Measurements from ENCODE around the gene GNB5. TPM values are rescaled to one million over a fixed set of nuclear protein-coding genes. Genes with fewer than 3 reads are reported as not detected.

GNB5 gene
- total and polyA plus RNA-seq, 12 donors = 4.7 to 12.8 (median 7.6) TPM

DNA sequence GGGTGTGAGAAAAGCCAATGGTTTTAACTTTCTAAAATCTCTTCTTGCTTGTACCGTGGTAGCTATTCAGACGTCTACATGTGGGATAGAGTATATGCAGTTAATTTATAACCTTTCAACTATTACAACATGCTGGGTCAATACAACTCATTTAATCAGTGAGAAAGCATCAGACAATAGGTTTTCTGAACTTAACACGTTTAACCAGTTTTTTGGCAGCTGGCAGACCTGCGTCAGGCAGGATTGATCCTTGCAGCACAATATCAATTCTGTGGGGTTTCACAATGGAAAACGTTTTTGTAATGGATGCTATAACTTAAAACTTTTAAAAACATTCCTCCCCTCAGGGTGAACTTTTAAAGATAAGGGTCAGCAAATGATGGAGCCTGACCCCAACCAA lies 6.5 kb downstream of the GNB5 start:
- intact Hi-C loops (cut with DNase I) = loop anchor here in 1 of 10 donors (5.0 kb wide), 1 partner anchor 43 kb away; no protein-coding TSS in a partner anchor
- peaks cover 0 to 11% (median 8%) of the 10 kb centered on the region in 9 donors for H3K4me1 ChIP-seq
- H3K9me3 ChIP-seq = no peaks in the 10 kb centered on the region
- H3K27ac ChIP-seq = no peak overlapping the region
- no peak for ATAC-seq
- H3K4me3 ChIP-seq = no peak overlapping the region
- TF ChIP-seq, protein P1, sequence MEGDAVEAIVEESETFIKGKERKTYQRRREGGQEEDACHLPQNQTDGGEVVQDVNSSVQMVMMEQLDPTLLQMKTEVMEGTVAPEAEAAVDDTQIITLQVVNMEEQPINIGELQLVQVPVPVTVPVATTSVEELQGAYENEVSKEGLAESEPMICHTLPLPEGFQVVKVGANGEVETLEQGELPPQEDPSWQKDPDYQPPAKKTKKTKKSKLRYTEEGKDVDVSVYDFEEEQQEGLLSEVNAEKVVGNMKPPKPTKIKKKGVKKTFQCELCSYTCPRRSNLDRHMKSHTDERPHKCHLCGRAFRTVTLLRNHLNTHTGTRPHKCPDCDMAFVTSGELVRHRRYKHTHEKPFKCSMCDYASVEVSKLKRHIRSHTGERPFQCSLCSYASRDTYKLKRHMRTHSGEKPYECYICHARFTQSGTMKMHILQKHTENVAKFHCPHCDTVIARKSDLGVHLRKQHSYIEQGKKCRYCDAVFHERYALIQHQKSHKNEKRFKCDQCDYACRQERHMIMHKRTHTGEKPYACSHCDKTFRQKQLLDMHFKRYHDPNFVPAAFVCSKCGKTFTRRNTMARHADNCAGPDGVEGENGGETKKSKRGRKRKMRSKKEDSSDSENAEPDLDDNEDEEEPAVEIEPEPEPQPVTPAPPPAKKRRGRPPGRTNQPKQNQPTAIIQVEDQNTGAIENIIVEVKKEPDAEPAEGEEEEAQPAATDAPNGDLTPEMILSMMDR (IDR thresholded peaks at IDR 0.05) = no peak
- WGBS, 2 donors = 74 to 75% methylated on average over 5 of the region's 5 CpGs
- peaks cover 0 to 13% (median 0%) of the 10 kb centered on the region in 7 donors for H3K27me3 ChIP-seq
- no peak for DNase-seq
- H3K36me3 ChIP-seq = no peaks in the 10 kb centered on the region

DNA sequence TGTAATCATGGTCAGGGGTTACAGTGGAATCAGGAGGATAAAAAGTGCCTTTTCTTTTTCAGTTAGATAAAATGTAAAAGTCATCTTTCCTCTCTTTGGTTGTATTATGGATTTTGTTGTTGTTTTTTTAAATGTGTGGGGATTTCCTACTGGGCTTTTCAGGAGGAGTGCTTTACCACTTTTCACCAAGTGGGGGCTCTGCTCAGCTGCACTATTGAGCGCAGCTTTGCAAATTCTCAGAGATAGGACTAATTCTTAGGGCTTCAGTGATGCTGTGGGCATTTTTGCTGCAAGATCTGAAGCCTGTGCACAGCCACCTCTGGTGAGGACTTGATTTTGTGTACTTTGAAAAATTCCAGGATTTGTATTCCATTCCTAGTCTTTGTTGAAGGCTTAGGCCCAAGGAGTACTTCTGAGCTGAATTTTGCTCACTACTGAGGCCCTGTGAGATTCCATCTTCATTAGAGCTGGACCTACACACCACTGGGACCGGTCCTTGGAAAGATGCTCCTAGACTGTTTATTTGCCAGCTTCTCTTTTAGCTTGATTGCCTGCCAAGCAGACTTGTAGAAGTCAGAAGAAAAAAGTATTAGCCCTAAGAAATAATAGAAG lies 7.5 kb downstream of the GNB5 start:
- ATAC-seq (no peak), DNase-seq (no peak)
- peaks cover 0 to 15% (median 8%) of the 10 kb centered on the region in 9 donors for H3K4me1 ChIP-seq
- no peak overlapping the region for H3K4me3 ChIP-seq
- H3K27ac ChIP-seq = no peak overlapping the region
- intact Hi-C loops (cut with DNase I) = loop anchor here in 1 of 10 donors (5.0 kb wide), 1 partner anchor 44 kb away; no protein-coding TSS in a partner anchor
- no peaks in the 10 kb centered on the region for H3K36me3 ChIP-seq
- TF ChIP-seq, protein P1 (IDR thresholded peaks at IDR 0.05) = peak in 8 of 9 donors; percentile 23 to 63 (median 58)
- no peaks in the 10 kb centered on the region for H3K9me3 ChIP-seq
- WGBS, 2 donors = 65 to 70% methylated on average over 2 of the region's 2 CpGs
- H3K27me3 ChIP-seq = peaks cover 0 to 19% (median 0%) of the 10 kb centered on the region in 7 donors

DNA sequence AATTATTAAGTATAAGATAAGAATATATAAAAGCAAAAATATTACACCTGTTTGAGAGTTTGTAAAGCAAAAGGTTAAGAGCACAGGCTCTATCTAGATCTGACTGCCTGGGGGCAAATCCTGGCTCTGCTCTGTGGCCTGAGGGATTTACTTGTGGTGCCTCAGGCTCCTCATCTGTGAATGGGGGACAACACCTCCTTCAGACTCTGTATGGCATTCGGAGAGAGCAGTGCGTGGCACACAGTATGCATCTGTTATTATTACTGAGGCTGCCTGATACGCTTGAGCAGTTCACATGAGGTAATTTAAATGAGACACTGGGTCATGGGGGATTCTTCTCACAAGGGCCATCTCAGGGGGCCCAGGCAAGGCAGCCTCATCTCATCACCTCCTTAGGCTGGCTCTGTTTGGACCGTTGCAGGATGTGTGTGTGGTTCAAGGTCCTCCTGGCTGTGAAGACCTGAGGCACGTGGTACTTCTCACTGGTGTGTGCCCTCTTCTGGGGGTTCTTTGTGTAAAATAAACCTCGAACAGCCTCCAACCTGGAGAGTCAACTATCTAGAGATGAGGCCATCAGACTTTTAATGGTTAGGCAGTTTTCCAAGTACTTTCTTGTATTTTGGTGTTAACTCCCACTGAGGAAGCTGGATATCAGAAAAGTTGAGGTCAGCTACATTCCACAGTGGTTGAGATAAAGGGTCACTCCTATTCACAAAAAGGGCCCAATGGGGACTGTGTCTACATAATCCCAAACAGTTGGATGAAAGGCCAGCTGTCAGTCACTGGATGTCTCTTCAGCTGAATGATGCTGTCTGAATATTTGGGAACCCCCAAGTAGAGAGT lies 9.0 kb downstream of the GNB5 start:
- Histone ChIP-seq H3K9me3 (no peaks in the 10 kb centered on the region), H3K4me1 (peaks cover 0 to 19% (median 8%) of the 10 kb centered on the region in 9 donors), H3K36me3 (no peaks in the 10 kb centered on the region), H3K27ac (no peak overlapping the region), H3K27me3 (peaks cover 0 to 19% (median 0%) of the 10 kb centered on the region in 7 donors), H3K4me3 (no peak overlapping the region)
- intact Hi-C loops (cut with DNase I) = loop anchor here in 1 of 10 donors (5.0 kb wide), 1 partner anchor 45 kb away; no protein-coding TSS in a partner anchor
- 76 to 86% methylated on average over 6 of the region's 6 CpGs for WGBS, 2 donors
- DNase-seq = no peak
- TF ChIP-seq, protein P1 (IDR thresholded peaks at IDR 0.05) = no peak
- no peak for ATAC-seq

DNA sequence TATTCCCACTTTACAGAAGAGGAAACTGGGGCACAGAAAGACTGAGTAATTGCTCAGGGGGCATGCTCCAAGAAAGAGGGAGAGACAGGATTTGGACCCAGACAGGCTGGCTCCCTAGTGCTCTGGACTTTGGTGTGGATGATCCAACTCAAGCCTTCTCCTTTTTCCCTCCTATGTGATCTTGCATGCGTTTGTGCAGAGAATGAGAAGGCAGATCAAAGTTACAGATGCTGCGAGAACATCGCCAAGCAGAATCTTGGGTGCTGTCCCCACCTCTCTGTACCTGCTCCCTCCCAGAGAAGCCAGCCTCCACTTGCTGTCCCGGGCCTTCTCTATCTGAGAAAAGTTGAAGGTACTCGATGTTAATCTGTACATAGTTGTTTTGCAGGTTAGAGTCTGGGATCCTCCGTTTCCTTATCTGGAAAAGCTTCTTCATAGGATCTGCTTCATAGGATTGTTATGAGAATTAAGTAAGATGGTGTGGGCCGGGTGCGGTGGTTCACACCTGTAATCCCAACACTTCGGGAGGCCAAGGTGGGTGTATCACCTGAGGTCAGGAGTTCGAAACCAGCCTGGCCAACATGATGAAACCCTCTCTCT lies 10.2 kb downstream of the GNB5 start:
- Histone ChIP-seq H3K27ac (peak overlapping the region in 1 of 10 donors; percentile 86), H3K36me3 (no peaks in the 10 kb centered on the region), H3K9me3 (no peaks in the 10 kb centered on the region), H3K27me3 (peaks cover 0 to 19% (median 0%) of the 10 kb centered on the region in 7 donors), H3K4me3 (peak overlapping the region in 4 of 10 donors; percentile 66 to 78 (median 72)), H3K4me1 (peaks cover 0 to 19% (median 8%) of the 10 kb centered on the region in 9 donors)
- TF ChIP-seq, protein P1 (IDR thresholded peaks at IDR 0.05) = no peak
- ATAC-seq (no peak), DNase-seq (no peak)
- intact Hi-C loops (cut with DNase I) = loop anchor here in 1 of 10 donors (5.0 kb wide), 1 partner anchor 46 kb away; no protein-coding TSS in a partner anchor
- WGBS, 2 donors = 85 to 87% methylated on average over 10 of the region's 10 CpGs

All from heart right ventricle (tissue), 16 donors.